ENCODE data around the gene MED25. TPM values are rescaled to one million over a fixed set of nuclear protein-coding genes. Genes with fewer than 3 reads are reported as not detected.

Gene MED25
- total and polyA plus RNA-seq, 2 experiments from 2014 or later, result 45.6 to 58.6 TPM

DNA sequence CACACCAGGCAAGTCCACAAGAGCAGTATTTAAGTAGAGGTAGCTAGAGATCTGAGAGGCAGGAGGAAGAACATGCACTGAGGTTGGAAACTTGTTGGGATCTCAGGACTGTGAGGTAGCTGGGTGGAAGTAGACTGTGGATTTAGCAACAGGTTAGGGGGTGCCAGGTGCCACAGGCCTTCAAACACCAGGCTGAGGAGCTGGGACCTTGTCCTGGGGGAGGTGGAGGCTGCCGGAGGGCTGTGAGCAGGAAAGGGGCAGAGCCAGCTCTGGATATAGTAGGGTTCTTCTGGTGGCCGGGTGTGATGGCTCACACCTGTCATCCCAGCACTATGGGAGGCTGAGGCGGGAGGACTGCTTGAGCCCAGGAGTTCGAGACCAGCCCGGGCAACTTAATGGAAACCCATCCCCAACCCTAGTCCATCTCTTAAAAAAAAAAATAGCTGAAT lies 8.1 kb upstream of the MED25 start:
- Histone ChIP-seq H3K27me3 (ENCODE audit: insufficient read depth) (no peaks in the 10 kb centered on the region), H2AFZ (no peak overlapping the region), H3K36me3 (ENCODE audit: insufficient read depth) (no peaks in the 10 kb centered on the region; the same call in 1 of the 2 replicates), H4K20me1 (replicated peaks; ENCODE audit: insufficient read depth) (no peaks in the 10 kb centered on the region; the same call in 1 of the 2 replicates), H3K4me2 (peak overlapping the region; percentile 87), H3K27ac (ENCODE audit: low read depth) (no peak overlapping the region), H3F3A (replicated peaks; ENCODE audit: low read depth) (peaks cover 23% of the 10 kb centered on the region), H3K4me1 (ENCODE audit: insufficient read depth) (peaks cover 22% of the 10 kb centered on the region; the same call in 1 of the 2 replicates), H3K4me3 (peak overlapping the region; percentile 63), H3K79me2 (replicated peaks; ENCODE audit: insufficient read depth) (no peaks in the 10 kb centered on the region), H3K9me2 (ENCODE audit: insufficient read depth) (no peaks in the 10 kb centered on the region)
- peaks cover 28% of the 10 kb centered on the region for H3K27me3 Mint-ChIP-seq (ENCODE audit: insufficient read depth, low read depth, poor library complexity)
- H3K36me3 Mint-ChIP-seq (ENCODE audit: low read depth), result peaks cover 21% of the 10 kb centered on the region
- DNase-seq (ENCODE audit: low spot score) (no peak), ATAC-seq (no peak)
- TF ChIP-seq POLR2AphosphoS5 (IDR thresholded peaks at IDR 0.05; ENCODE audit: low read depth) (no peak), ZNF114 (CRISPR knock-in tag; IDR thresholded peaks at IDR 0.05) (no peak), ZNF331 (CRISPR knock-in tag; IDR thresholded peaks at IDR 0.05; ENCODE audit: low read depth) (no peak), EZH2phosphoT487 (IDR thresholded peaks at IDR 0.05; ENCODE audit: unreplicated experiment) (no peak), STAT1 (IDR thresholded peaks at IDR 0.05; ENCODE audit: unreplicated experiment) (no peak)
- TF ChIP-seq, protein P1, sequence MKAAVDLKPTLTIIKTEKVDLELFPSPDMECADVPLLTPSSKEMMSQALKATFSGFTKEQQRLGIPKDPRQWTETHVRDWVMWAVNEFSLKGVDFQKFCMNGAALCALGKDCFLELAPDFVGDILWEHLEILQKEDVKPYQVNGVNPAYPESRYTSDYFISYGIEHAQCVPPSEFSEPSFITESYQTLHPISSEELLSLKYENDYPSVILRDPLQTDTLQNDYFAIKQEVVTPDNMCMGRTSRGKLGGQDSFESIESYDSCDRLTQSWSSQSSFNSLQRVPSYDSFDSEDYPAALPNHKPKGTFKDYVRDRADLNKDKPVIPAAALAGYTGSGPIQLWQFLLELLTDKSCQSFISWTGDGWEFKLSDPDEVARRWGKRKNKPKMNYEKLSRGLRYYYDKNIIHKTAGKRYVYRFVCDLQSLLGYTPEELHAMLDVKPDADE (IDR thresholded peaks at IDR 0.05), result no peak
- TF ChIP-seq, protein P2, sequence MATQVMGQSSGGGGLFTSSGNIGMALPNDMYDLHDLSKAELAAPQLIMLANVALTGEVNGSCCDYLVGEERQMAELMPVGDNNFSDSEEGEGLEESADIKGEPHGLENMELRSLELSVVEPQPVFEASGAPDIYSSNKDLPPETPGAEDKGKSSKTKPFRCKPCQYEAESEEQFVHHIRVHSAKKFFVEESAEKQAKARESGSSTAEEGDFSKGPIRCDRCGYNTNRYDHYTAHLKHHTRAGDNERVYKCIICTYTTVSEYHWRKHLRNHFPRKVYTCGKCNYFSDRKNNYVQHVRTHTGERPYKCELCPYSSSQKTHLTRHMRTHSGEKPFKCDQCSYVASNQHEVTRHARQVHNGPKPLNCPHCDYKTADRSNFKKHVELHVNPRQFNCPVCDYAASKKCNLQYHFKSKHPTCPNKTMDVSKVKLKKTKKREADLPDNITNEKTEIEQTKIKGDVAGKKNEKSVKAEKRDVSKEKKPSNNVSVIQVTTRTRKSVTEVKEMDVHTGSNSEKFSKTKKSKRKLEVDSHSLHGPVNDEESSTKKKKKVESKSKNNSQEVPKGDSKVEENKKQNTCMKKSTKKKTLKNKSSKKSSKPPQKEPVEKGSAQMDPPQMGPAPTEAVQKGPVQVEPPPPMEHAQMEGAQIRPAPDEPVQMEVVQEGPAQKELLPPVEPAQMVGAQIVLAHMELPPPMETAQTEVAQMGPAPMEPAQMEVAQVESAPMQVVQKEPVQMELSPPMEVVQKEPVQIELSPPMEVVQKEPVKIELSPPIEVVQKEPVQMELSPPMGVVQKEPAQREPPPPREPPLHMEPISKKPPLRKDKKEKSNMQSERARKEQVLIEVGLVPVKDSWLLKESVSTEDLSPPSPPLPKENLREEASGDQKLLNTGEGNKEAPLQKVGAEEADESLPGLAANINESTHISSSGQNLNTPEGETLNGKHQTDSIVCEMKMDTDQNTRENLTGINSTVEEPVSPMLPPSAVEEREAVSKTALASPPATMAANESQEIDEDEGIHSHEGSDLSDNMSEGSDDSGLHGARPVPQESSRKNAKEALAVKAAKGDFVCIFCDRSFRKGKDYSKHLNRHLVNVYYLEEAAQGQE (IDR thresholded peaks at IDR 0.05; ENCODE audit: unreplicated experiment), result no peak
- H3K4me3 Mint-ChIP-seq, result peak overlapping the region; percentile 43; the same call in 2 of the 3 replicates
- no peaks in the 10 kb centered on the region; the same call in 2 of the 3 replicates for H3K9me3 Mint-ChIP-seq
- no peak overlapping the region for H3K27ac Mint-ChIP-seq
- peaks cover 27% of the 10 kb centered on the region for H3K4me1 Mint-ChIP-seq

DNA sequence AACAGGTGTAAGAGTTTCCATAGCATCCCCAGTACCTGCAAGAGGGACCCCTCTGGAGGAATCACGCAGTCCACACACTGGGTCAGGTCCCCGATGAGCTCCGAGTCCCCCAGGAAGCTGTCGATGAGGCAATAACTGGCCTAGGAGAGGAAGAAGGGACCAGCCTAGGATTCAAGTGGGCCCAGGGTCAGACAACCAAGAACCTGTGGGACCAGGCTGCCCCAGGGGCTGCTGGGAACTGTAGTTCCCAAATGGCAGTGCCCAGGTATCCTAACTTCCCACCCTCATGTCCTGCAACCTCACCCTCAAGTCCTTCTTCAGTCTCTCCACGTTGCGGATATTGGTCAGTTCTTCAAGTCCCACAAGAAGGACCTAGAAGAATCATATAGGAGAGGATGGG lies 6.8 kb upstream of the MED25 start:
- Mint-ChIP-seq H3K9me3 (no peaks in the 10 kb centered on the region; the same call in 2 of the 3 replicates), H3K27ac (no peak overlapping the region), H3K36me3 (ENCODE audit: low read depth) (peaks cover 14% of the 10 kb centered on the region), H3K4me1 (peaks cover 23% of the 10 kb centered on the region), H3K27me3 (ENCODE audit: insufficient read depth, low read depth, poor library complexity) (peaks cover 24% of the 10 kb centered on the region), H3K4me3 (0 out of 3 replicates have a peak overlapping the region, but pooled peaks have one; percentile 16)
- Histone ChIP-seq H3F3A (replicated peaks; ENCODE audit: low read depth) (peaks cover 17% of the 10 kb centered on the region), H3K27ac (ENCODE audit: low read depth) (no peak overlapping the region), H2AFZ (no peak overlapping the region), H3K9me2 (ENCODE audit: insufficient read depth) (no peaks in the 10 kb centered on the region), H3K36me3 (ENCODE audit: insufficient read depth) (no peaks in the 10 kb centered on the region; the same call in 1 of the 2 replicates), H3K4me1 (ENCODE audit: insufficient read depth) (peaks cover 14% of the 10 kb centered on the region; the same call in 1 of the 2 replicates), H4K20me1 (replicated peaks; ENCODE audit: insufficient read depth) (no peaks in the 10 kb centered on the region; the same call in 1 of the 2 replicates), H3K79me2 (replicated peaks; ENCODE audit: insufficient read depth) (no peaks in the 10 kb centered on the region), H3K4me3 (no peak overlapping the region), H3K27me3 (ENCODE audit: insufficient read depth) (no peaks in the 10 kb centered on the region), H3K4me2 (no peak overlapping the region)
- ATAC-seq (no peak), DNase-seq (ENCODE audit: low spot score) (no peak)
- TF ChIP-seq ZNF114 (CRISPR knock-in tag; IDR thresholded peaks at IDR 0.05), result no peak
- no peak for TF ChIP-seq NANOG (IDR thresholded peaks at IDR 0.05; ENCODE audit: borderline replicate concordance)
- no peak for TF ChIP-seq STAT1 (IDR thresholded peaks at IDR 0.05; ENCODE audit: unreplicated experiment)
- no peak for TF ChIP-seq ZNF331 (CRISPR knock-in tag; IDR thresholded peaks at IDR 0.05; ENCODE audit: low read depth)
- TF ChIP-seq, protein P3, sequence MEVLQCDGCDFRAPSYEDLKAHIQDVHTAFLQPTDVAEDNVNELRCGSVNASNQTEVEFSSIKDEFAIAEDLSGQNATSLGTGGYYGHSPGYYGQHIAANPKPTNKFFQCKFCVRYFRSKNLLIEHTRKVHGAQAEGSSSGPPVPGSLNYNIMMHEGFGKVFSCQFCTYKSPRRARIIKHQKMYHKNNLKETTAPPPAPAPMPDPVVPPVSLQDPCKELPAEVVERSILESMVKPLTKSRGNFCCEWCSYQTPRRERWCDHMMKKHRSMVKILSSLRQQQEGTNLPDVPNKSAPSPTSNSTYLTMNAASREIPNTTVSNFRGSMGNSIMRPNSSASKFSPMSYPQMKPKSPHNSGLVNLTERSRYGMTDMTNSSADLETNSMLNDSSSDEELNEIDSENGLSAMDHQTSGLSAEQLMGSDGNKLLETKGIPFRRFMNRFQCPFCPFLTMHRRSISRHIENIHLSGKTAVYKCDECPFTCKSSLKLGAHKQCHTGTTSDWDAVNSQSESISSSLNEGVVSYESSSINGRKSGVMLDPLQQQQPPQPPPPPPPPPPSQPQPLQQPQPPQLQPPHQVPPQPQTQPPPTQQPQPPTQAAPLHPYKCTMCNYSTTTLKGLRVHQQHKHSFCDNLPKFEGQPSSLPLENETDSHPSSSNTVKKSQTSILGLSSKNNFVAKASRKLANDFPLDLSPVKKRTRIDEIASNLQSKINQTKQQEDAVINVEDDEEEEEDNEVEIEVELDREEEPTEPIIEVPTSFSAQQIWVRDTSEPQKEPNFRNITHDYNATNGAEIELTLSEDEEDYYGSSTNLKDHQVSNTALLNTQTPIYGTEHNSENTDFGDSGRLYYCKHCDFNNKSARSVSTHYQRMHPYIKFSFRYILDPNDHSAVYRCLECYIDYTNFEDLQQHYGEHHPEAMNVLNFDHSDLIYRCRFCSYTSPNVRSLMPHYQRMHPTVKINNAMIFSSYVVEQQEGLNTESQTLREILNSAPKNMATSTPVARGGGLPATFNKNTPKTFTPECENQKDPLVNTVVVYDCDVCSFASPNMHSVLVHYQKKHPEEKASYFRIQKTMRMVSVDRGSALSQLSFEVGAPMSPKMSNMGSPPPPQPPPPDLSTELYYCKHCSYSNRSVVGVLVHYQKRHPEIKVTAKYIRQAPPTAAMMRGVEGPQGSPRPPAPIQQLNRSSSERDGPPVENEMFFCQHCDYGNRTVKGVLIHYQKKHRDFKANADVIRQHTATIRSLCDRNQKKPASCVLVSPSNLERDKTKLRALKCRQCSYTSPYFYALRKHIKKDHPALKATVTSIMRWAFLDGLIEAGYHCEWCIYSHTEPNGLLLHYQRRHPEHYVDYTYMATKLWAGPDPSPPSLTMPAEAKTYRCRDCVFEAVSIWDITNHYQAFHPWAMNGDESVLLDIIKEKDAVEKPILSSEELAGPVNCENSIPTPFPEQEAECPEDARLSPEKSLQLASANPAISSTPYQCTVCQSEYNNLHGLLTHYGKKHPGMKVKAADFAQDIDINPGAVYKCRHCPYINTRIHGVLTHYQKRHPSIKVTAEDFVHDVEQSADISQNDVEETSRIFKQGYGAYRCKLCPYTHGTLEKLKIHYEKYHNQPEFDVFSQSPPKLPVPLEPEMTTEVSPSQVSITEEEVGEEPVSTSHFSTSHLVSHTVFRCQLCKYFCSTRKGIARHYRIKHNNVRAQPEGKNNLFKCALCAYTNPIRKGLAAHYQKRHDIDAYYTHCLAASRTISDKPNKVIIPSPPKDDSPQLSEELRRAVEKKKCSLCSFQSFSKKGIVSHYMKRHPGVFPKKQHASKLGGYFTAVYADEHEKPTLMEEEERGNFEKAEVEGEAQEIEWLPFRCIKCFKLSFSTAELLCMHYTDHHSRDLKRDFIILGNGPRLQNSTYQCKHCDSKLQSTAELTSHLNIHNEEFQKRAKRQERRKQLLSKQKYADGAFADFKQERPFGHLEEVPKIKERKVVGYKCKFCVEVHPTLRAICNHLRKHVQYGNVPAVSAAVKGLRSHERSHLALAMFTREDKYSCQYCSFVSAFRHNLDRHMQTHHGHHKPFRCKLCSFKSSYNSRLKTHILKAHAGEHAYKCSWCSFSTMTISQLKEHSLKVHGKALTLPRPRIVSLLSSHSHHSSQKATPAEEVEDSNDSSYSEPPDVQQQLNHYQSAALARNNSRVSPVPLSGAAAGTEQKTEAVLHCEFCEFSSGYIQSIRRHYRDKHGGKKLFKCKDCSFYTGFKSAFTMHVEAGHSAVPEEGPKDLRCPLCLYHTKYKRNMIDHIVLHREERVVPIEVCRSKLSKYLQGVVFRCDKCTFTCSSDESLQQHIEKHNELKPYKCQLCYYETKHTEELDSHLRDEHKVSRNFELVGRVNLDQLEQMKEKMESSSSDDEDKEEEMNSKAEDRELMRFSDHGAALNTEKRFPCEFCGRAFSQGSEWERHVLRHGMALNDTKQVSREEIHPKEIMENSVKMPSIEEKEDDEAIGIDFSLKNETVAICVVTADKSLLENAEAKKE (CRISPR knock-in tag; IDR thresholded peaks at IDR 0.05), result no peak

All from GM23338 (cell line).